BE2C (cell line): ENCODE results near the gene SORCS1.
A peak's percentile ranks its signal among the peaks of the same experiment; 100 is the strongest.

Experiments used
- DNase-seq: peaks from one replicate; pipeline ENCODE4 v3.0.0-alpha.2; 2020
- H3K27me3 ChIP-seq: fragments of 250-450 bp; sonication (Bioruptor Pico); 2 replicates; pipeline ENCODE4 v1.5.1; 2020; ENCODE audit warnings: mild to moderate bottlenecking
- H3K36me3 ChIP-seq: fragments of 250-450 bp; sonication (Bioruptor Pico); 2 replicates; pipeline ENCODE4 v1.5.1; 2020; ENCODE audit warnings: mild to moderate bottlenecking
- H3K4me1 ChIP-seq: fragments of 250-450 bp; sonication (Bioruptor Pico); 2 replicates; pipeline ENCODE4 v1.5.1; 2020
- H3K4me3 ChIP-seq: 2 replicates; pipeline ENCODE4 v1.5.1; 2011; ENCODE audit warnings: low read depth, low read length
- H3K9me3 ChIP-seq: fragments of 250-450 bp; sonication (Bioruptor Pico); 2 replicates; pipeline ENCODE4 v1.5.1; 2020
- CTCF ChIP-seq: IDR thresholded peaks from 2 replicates; pipeline ENCODE4 v1.5.1; 2012; ENCODE audit warnings: mild to moderate bottlenecking, low read depth, low read length

The SORCS1 gene

GRCh38 chr10:107103174-107104025 is 61.1 kb downstream of the SORCS1 start:
- DNase-seq = peak; percentile 82
- no peak for TF ChIP-seq CTCF
- Histone ChIP-seq H3K4me3 (peak overlapping the region; percentile 45), H3K27me3 (no peaks in the 10 kb centered on the region), H3K36me3 (no peaks in the 10 kb centered on the region), H3K4me1 (peaks cover 31% of the 10 kb centered on the region), H3K9me3 (no peaks in the 10 kb centered on the region)

- no peaks in the 10 kb centered on the region for H3K9me3 ChIP-seq
- H3K4me3 ChIP-seq = no peak overlapping the region
- DNase-seq = no peak
- TF ChIP-seq CTCF = no peak
- H3K4me1 ChIP-seq = peaks cover 17% of the 10 kb centered on the region
- H3K27me3 ChIP-seq = no peaks in the 10 kb centered on the region
- H3K36me3 ChIP-seq = no peaks in the 10 kb centered on the region
Measured at GRCh38 chr10:107098326-107098725, 66.2 kb downstream of the SORCS1 start.

GRCh38 chr10:107094824-107095522 is 69.5 kb downstream of the SORCS1 start:
- H3K4me3 ChIP-seq = no peak overlapping the region
- H3K36me3 ChIP-seq = no peaks in the 10 kb centered on the region
- no peaks in the 10 kb centered on the region for H3K27me3 ChIP-seq
- no peaks in the 10 kb centered on the region for H3K9me3 ChIP-seq
- no peak for DNase-seq
- peaks cover 5% of the 10 kb centered on the region; the same call in 1 of the 2 replicates for H3K4me1 ChIP-seq
- TF ChIP-seq CTCF = no peak

GRCh38 chr10:107092321-107092720 is 72.2 kb downstream of the SORCS1 start:
- H3K4me3 ChIP-seq = no peak overlapping the region
- H3K9me3 ChIP-seq = no peaks in the 10 kb centered on the region
- TF ChIP-seq CTCF = no peak
- DNase-seq = no peak
- no peaks in the 10 kb centered on the region for H3K27me3 ChIP-seq
- no peaks in the 10 kb centered on the region for H3K36me3 ChIP-seq
- H3K4me1 ChIP-seq = peaks cover 5% of the 10 kb centered on the region; the same call in 1 of the 2 replicates

GRCh38 chr10:107091126-107091525 is 73.4 kb downstream of the SORCS1 start:
- no peak for DNase-seq
- TF ChIP-seq CTCF = no peak
- Histone ChIP-seq H3K27me3 (no peaks in the 10 kb centered on the region), H3K4me3 (no peak overlapping the region), H3K4me1 (peaks cover 5% of the 10 kb centered on the region; the same call in 1 of the 2 replicates), H3K36me3 (no peaks in the 10 kb centered on the region), H3K9me3 (no peaks in the 10 kb centered on the region)
